Measurements from ENCODE around the gene ARAP1.

The ARAP1 gene

GRCh38 chr11:72657411-72658100 lies 94.7 kb downstream of the ARAP1 start:
- DNase-seq (ENCODE audit: low spot score), result no peak

GRCh38 chr11:72655896-72656464 lies 96.2 kb downstream of the ARAP1 start:
- no peak for DNase-seq (ENCODE audit: low spot score)

GRCh38 chr11:72655014-72655413 lies 97.2 kb downstream of the ARAP1 start:
- no peak for DNase-seq (ENCODE audit: low spot score)

- no peak for DNase-seq (ENCODE audit: low spot score)
Observed at GRCh38 chr11:72653649-72654048, 98.6 kb downstream of the ARAP1 start.

GRCh38 chr11:72652873-72653630 lies 99.2 kb downstream of the ARAP1 start:
- DNase-seq (ENCODE audit: low spot score), result peak; percentile 79

GRCh38 chr11:72652133-72652532 lies 100.1 kb downstream of the ARAP1 start:
- no peak for DNase-seq (ENCODE audit: low spot score)

GRCh38 chr11:72649215-72649976 lies 102.8 kb downstream of the ARAP1 start:
- DNase-seq (ENCODE audit: low spot score), result no peak

- DNase-seq (ENCODE audit: low spot score), result no peak
Observed at GRCh38 chr11:72648384-72649136, 103.6 kb downstream of the ARAP1 start.

- DNase-seq (ENCODE audit: low spot score), result no peak
Observed at GRCh38 chr11:72647882-72648281, 104.3 kb downstream of the ARAP1 start.

GRCh38 chr11:72646472-72646871 lies 105.7 kb downstream of the ARAP1 start:
- DNase-seq (ENCODE audit: low spot score), result no peak

GRCh38 chr11:72646024-72646423 lies 106.2 kb downstream of the ARAP1 start:
- DNase-seq (ENCODE audit: low spot score), result no peak

GRCh38 chr11:72643547-72643946 lies 108.7 kb downstream of the ARAP1 start:
- DNase-seq (ENCODE audit: low spot score), result no peak

GRCh38 chr11:72642884-72643522 lies 109.2 kb downstream of the ARAP1 start:
- peak; percentile 96 for DNase-seq (ENCODE audit: low spot score)

- peak; percentile 91 for DNase-seq (ENCODE audit: low spot score)
Observed at GRCh38 chr11:72642043-72642883, 109.9 kb downstream of the ARAP1 start.

GRCh38 chr11:72641522-72642042 lies 110.6 kb downstream of the ARAP1 start:
- no peak for DNase-seq (ENCODE audit: low spot score)

- DNase-seq (ENCODE audit: low spot score), result no peak
Observed at GRCh38 chr11:72639502-72640375, 112.5 kb downstream of the ARAP1 start.

GRCh38 chr11:72637926-72638325 lies 114.3 kb downstream of the ARAP1 start:
- DNase-seq (ENCODE audit: low spot score), result no peak

GRCh38 chr11:72637198-72637597 lies 115.0 kb downstream of the ARAP1 start:
- DNase-seq (ENCODE audit: low spot score), result no peak

- DNase-seq (ENCODE audit: low spot score), result no peak
Observed at GRCh38 chr11:72636376-72636775, 115.8 kb downstream of the ARAP1 start.
